ENCODE results near the gene EZH2.

GRCh38 chr7:148893071-148893470 is 9.0 kb upstream of the EZH2 start:
- TF ChIP-seq CTCF (IDR thresholded peaks at IDR 0.05; ENCODE audit: borderline replicate concordance, extremely low read depth, low read length, poor library complexity, severe bottlenecking) (no peak), EZH2 (IDR thresholded peaks at IDR 0.05; ENCODE audit: borderline replicate concordance, low read depth, low read length, severe bottlenecking) (no peak)

All from DND-41 (cell line).